Heart left ventricle (tissue), 16 donors: Measurements from ENCODE around the gene CD226. TPM values are rescaled to one million over a fixed set of nuclear protein-coding genes. Genes with fewer than 3 reads are reported as not detected.

Experiments used
- ATAC-seq, 4 donors: fragments of 200-7000 bp; cut with Tn5 transposase; one replicate each; pipeline ENCODE4 v1.9.1; 2020 to 2022; ENCODE audit warnings: moderate library complexity in 4 of 4, mild to moderate bottlenecking in 3 of 4, moderate number of reproducible peaks in 1 of 4
- DNase-seq, 5 donors: peaks; one replicate each; pipeline ENCODE4 v3.0.0-alpha.2; 2020
- H3K27ac ChIP-seq, 12 donors: fragments of 200-600 bp; sonication (generic) in 4 of 12; one replicate each; pipeline versions ENCODE4 v1.5.0 to v1.8.0; 2016 to 2022; ENCODE audit warnings: mild to moderate bottlenecking in 2 of 12
- H3K27me3 ChIP-seq, 9 donors: fragments of 200-600 bp; sonication (generic) in 2 of 9; one replicate each; pipeline versions ENCODE4 v1.5.1 to v1.8.0; 2016 to 2022; ENCODE audit warnings: mild to moderate bottlenecking in 3 of 9
- H3K36me3 ChIP-seq, 9 donors: fragments of 200-600 bp; sonication (generic) in 2 of 9; one replicate each; pipeline versions ENCODE4 v1.5.0 to v1.8.0; 2018 to 2022; ENCODE audit warnings: mild to moderate bottlenecking in 2 of 9
- H3K4me1 ChIP-seq, 12 donors: fragments of 200-600 bp; sonication (generic) in 4 of 12; one replicate each; pipeline versions ENCODE4 v1.5.0 to v1.8.0; 2016 to 2022; ENCODE audit warnings: mild to moderate bottlenecking in 3 of 12
- H3K4me3 ChIP-seq, 12 donors: fragments of 200-600 bp; sonication (generic) in 4 of 12; one replicate each; pipeline versions ENCODE4 v1.5.0 to v1.8.0; 2017 to 2022; ENCODE audit warnings: mild to moderate bottlenecking in 9 of 12, moderate library complexity in 4 of 12
- H3K9me3 ChIP-seq, 12 donors: fragments of 200-600 bp; sonication (generic) in 4 of 12; one replicate each; pipeline versions ENCODE4 v1.5.0 to v1.8.0; 2016 to 2022; ENCODE audit warnings: mild to moderate bottlenecking in 1 of 12
- CTCF ChIP-seq, 12 donors: fragments of 200-600 bp; sonication (generic) in 4 of 12; IDR thresholded peaks; one replicate each; pipeline versions ENCODE4 v1.5.0 to v1.8.0; 2018 to 2022; ENCODE audit warnings: antibody characterized with exemption in 12 of 12, mild to moderate bottlenecking in 5 of 12
- POLR2A ChIP-seq, 2 donors: fragments of 450-650 bp; IDR thresholded peaks; one replicate each; pipeline ENCODE4 v1.6.1; 2017; ENCODE audit warnings: antibody characterized with exemption in 2 of 2, mild to moderate bottlenecking in 2 of 2, moderate library complexity in 2 of 2
- WGBS, 4 donors: extraction: QIAGEN DNeasy Blood & Tissue Kit in 2 of 4; methylation state at CpG; one replicate each; pipeline versions ENCODE4 v1.1.5 to v1.1.7; 2013 to 2018; 5-methylcytosine and 5-hydroxymethylcytosine counted together
- intact Hi-C, 10 donors: fragments of 100-400 bp; cut with DNase I; formaldehyde crosslinking; loops; one replicate each; pipeline versions ENCODE4 v1.11.1 to v1.14.2; 2022
- polyA plus RNA-seq, 2 donors: library from polyadenylated mRNA; stranded (reverse); fragments of 200-250 nt; gene quantifications; one replicate each; pipeline ENCODE4 v1.2.3, GENCODE V29; 2013
- total RNA-seq, 9 donors: library from RNA; depleted of rRNA in 2 of 9; stranded (reverse); fragments of >200 nt in 2 of 9; fragmentation: NEBNext Ultra II Directional in 3 of 9; extraction: Animal tissue kit (Norgen Biotek cat#: 25700) in 3 of 9; gene quantifications; one replicate each; pipeline versions ENCODE4 v1.1.0 to v1.2.4, GENCODE V29; 2016 to 2023
- donor health status: ischemic (EF 13 %, LVEDD 7.1; RV severe dilation, severe dysfunction).
- donor health status: healthy with polysubstance abuse.
- donor health status: DM: no; HTN: yes; CAD: no.
- donor health status: DM: no; HTN: no; CAD: no.
- donor health status: ischemic (EF 25% LVEDD 6.9; RV normal size, moderate dysfunction).
- donor health status: ischemic (EF 25% LVEDD 5.7; RV mildly dilated, moderate dysfunction).
- donor health status: healthy.
- donor health status: DM: yes; HTN: yes; CAD: no.
- donor health status: ischemic (EF 35%, LVEDD 5.7; RV mildly dilated, moderate dysfunction).
- donor health status: nonischemic (EF 11% LVEDD 7.7; RV severe dilation, severe dysfunction).
- donor health status: DM: yes; HTN: yes; CAD: no.
- donor health status: PGD.
- donor health status: ischemic (EF 29% LVEDD 5.4; RV normal size, mild dysfunction).
- donor health status: nonischemic (EF 23%, LVEDD 6.1; RV moderate dilation, normal function).

The CD226 gene
- total and polyA plus RNA-seq, 11 donors: 0.15 to 4.1 (median 1.1) TPM

GRCh38 chr18:69982417-69982816, 34.7 kb upstream of the CD226 start:
- ATAC-seq: no peak
- Histone ChIP-seq H3K36me3 (peaks cover 0 to 4% (median 0%) of the 10 kb centered on the region in 9 donors), H3K9me3 (peaks cover 0 to 8% (median 4%) of the 10 kb centered on the region in 12 donors), H3K27me3 (no peaks in the 10 kb centered on the region), H3K4me3 (no peak overlapping the region), H3K4me1 (peaks cover 0 to 13% (median 0%) of the 10 kb centered on the region in 12 donors), H3K27ac (no peak overlapping the region)
- no peak for DNase-seq
- TF ChIP-seq POLR2A (IDR thresholded peaks at IDR 0.05): no peak
- no peak for TF ChIP-seq CTCF (IDR thresholded peaks at IDR 0.05)
- intact Hi-C loops: no loop called here
- WGBS, 4 donors: 90 to 96% (median 91%) methylated on average over 4 of the region's 4 CpGs

DNA sequence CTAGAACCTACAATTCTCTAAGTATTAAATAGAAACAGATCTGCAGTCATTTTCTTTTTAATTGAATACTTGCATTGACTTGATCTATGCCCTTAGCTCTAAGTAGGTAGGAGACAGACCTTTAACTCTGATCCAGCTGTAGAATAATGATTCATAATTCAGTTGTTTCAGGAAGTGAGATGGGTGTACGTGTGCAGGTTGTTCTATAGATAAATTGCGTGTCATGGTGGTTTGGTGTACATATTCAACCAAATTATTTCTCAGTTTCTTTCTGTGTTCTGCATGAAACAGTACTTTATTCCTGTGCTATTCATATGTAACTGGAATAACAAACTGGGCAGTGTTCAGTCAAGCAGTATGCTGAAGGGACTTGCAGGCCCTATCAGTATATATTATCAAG, 34.3 kb upstream of the CD226 start:
- ATAC-seq (no peak), DNase-seq (no peak)
- peaks cover 0 to 10% (median 7%) of the 10 kb centered on the region in 12 donors for H3K9me3 ChIP-seq
- H3K4me1 ChIP-seq: peaks cover 0 to 13% (median 0%) of the 10 kb centered on the region in 12 donors
- no peak overlapping the region for H3K27ac ChIP-seq
- H3K36me3 ChIP-seq: peaks cover 0 to 7% (median 0%) of the 10 kb centered on the region in 9 donors
- no peak overlapping the region for H3K4me3 ChIP-seq
- intact Hi-C loops: no loop called here
- TF ChIP-seq POLR2A (IDR thresholded peaks at IDR 0.05): no peak
- TF ChIP-seq CTCF (IDR thresholded peaks at IDR 0.05): no peak
- no peaks in the 10 kb centered on the region for H3K27me3 ChIP-seq
- 84 to 94% (median 88%) methylated on average over 2 of the region's 2 CpGs for WGBS, 4 donors

GRCh38 chr18:69980982-69981804, 33.5 kb upstream of the CD226 start:
- H3K9me3 ChIP-seq: peaks cover 0 to 18% (median 12%) of the 10 kb centered on the region in 12 donors
- peaks cover 0 to 7% (median 0%) of the 10 kb centered on the region in 9 donors for H3K36me3 ChIP-seq
- DNase-seq (no peak), ATAC-seq (no peak)
- intact Hi-C loops: no loop called here
- no peak for TF ChIP-seq POLR2A (IDR thresholded peaks at IDR 0.05)
- TF ChIP-seq CTCF (IDR thresholded peaks at IDR 0.05): no peak
- WGBS, 4 donors: 64 to 72% (median 67%) methylated on average over 3 of the region's 3 CpGs
- H3K4me1 ChIP-seq: peaks cover 0 to 13% (median 0%) of the 10 kb centered on the region in 12 donors
- no peaks in the 10 kb centered on the region for H3K27me3 ChIP-seq
- H3K4me3 ChIP-seq: no peak overlapping the region
- H3K27ac ChIP-seq: no peak overlapping the region

DNA sequence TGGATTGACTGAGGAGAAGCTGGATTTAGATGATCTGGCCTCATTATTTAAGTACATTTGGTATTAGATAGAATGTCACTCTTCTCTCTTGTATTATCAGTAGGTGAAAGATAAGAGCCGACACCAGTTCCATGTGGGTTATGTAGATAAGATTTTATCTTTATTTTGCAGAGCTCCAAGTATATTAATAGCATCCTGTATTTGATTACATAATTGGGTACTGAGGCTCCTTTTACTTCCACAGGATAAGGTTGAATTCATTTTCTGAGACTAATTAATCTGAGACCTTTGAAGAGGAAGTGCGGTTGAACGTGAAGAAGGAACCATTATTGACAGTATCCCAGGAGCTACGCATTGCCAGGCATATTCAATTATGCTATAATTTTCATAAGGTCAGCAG, 32.8 kb upstream of the CD226 start:
- Histone ChIP-seq H3K27me3 (no peaks in the 10 kb centered on the region), H3K9me3 (peaks cover 0 to 25% (median 12%) of the 10 kb centered on the region in 12 donors), H3K36me3 (peaks cover 0 to 7% (median 0%) of the 10 kb centered on the region in 9 donors), H3K4me1 (peaks cover 0 to 13% (median 0%) of the 10 kb centered on the region in 12 donors), H3K4me3 (no peak overlapping the region), H3K27ac (no peak overlapping the region)
- DNase-seq (no peak), ATAC-seq (no peak)
- WGBS, 4 donors: 37 to 51% (median 44%) methylated on average over 4 of the region's 4 CpGs
- no peak for TF ChIP-seq POLR2A (IDR thresholded peaks at IDR 0.05)
- TF ChIP-seq CTCF (IDR thresholded peaks at IDR 0.05): no peak
- intact Hi-C loops: no loop called here
